Measurements from ENCODE around the gene USP15.

Gene USP15

GRCh38 chr12:62401631-62402030 lies 141.4 kb downstream of the USP15 start:
- no peak overlapping the region for H2AFZ ChIP-seq
- no peaks in the 10 kb centered on the region for H3K9me3 ChIP-seq (ENCODE audit: control insufficient read depth, low read length)
- no peak overlapping the region for H3K4me2 ChIP-seq (ENCODE audit: low read length)
- no peak overlapping the region for H3K4me3 ChIP-seq (ENCODE audit: low read depth, low read length)
- no peak overlapping the region for H3K27ac ChIP-seq
- H3K4me1 ChIP-seq: peaks cover 6% of the 10 kb centered on the region
- H3K9ac ChIP-seq: no peak overlapping the region
- no peaks in the 10 kb centered on the region for H3K27me3 ChIP-seq (ENCODE audit: control insufficient read depth, insufficient read depth, low read length)
- no peak for TF ChIP-seq CTCF (IDR thresholded peaks at IDR 0.05)
- H3K79me2 ChIP-seq: no peaks in the 10 kb centered on the region
- H3K36me3 ChIP-seq (ENCODE audit: control insufficient read depth, insufficient read depth, low read length): no peaks in the 10 kb centered on the region

GRCh38 chr12:62403031-62403430 lies 142.8 kb downstream of the USP15 start:
- Histone ChIP-seq H3K9me3 (ENCODE audit: control insufficient read depth, low read length) (no peaks in the 10 kb centered on the region), H3K79me2 (no peaks in the 10 kb centered on the region), H2AFZ (no peak overlapping the region), H3K27me3 (ENCODE audit: control insufficient read depth, insufficient read depth, low read length) (no peaks in the 10 kb centered on the region), H3K36me3 (ENCODE audit: control insufficient read depth, insufficient read depth, low read length) (no peaks in the 10 kb centered on the region), H3K4me2 (ENCODE audit: low read length) (no peak overlapping the region), H3K4me3 (ENCODE audit: low read depth, low read length) (no peak overlapping the region), H3K4me1 (peaks cover 3% of the 10 kb centered on the region), H3K9ac (no peak overlapping the region), H3K27ac (no peak overlapping the region)
- no peak for TF ChIP-seq CTCF (IDR thresholded peaks at IDR 0.05)

- no peaks in the 10 kb centered on the region for H3K9me3 ChIP-seq (ENCODE audit: control insufficient read depth, low read length)
Observed at GRCh38 chr12:62407587-62407986, 147.4 kb downstream of the USP15 start.

GRCh38 chr12:62409068-62409467 lies 148.9 kb downstream of the USP15 start:
- Histone ChIP-seq H3K27me3 (ENCODE audit: control insufficient read depth, insufficient read depth, low read length) (no peaks in the 10 kb centered on the region), H3K4me3 (ENCODE audit: low read depth, low read length) (no peak overlapping the region), H3K9me3 (ENCODE audit: control insufficient read depth, low read length) (no peaks in the 10 kb centered on the region), H2AFZ (no peak overlapping the region), H3K4me1 (no peaks in the 10 kb centered on the region), H3K27ac (no peak overlapping the region), H3K36me3 (ENCODE audit: control insufficient read depth, insufficient read depth, low read length) (no peaks in the 10 kb centered on the region), H3K9ac (no peak overlapping the region), H3K4me2 (ENCODE audit: low read length) (no peak overlapping the region), H3K79me2 (no peaks in the 10 kb centered on the region)
- no peak for TF ChIP-seq CTCF (IDR thresholded peaks at IDR 0.05)

More at GRCh38 chr12:62407587-62407986, 147.4 kb downstream of the USP15 start:
- H3K27me3 ChIP-seq (ENCODE audit: control insufficient read depth, insufficient read depth, low read length): no peaks in the 10 kb centered on the region
- no peak overlapping the region for H3K27ac ChIP-seq
- H3K4me1 ChIP-seq: no peaks in the 10 kb centered on the region
- H3K4me2 ChIP-seq (ENCODE audit: low read length): no peak overlapping the region
- TF ChIP-seq CTCF (IDR thresholded peaks at IDR 0.05): no peak
- no peak overlapping the region for H3K4me3 ChIP-seq (ENCODE audit: low read depth, low read length)
- no peak overlapping the region for H2AFZ ChIP-seq
- no peaks in the 10 kb centered on the region for H3K36me3 ChIP-seq (ENCODE audit: control insufficient read depth, insufficient read depth, low read length)
- no peak overlapping the region for H3K9ac ChIP-seq
- H3K79me2 ChIP-seq: no peaks in the 10 kb centered on the region

GRCh38 chr12:62414180-62414579 lies 154.0 kb downstream of the USP15 start:
- no peaks in the 10 kb centered on the region for H3K9me3 ChIP-seq (ENCODE audit: control insufficient read depth, low read length)
- no peaks in the 10 kb centered on the region for H3K4me1 ChIP-seq
- no peak overlapping the region for H3K27ac ChIP-seq
- no peak for TF ChIP-seq CTCF (IDR thresholded peaks at IDR 0.05)
- H3K36me3 ChIP-seq (ENCODE audit: control insufficient read depth, insufficient read depth, low read length): no peaks in the 10 kb centered on the region
- H2AFZ ChIP-seq: no peak overlapping the region
- H3K4me2 ChIP-seq (ENCODE audit: low read length): no peak overlapping the region
- H3K79me2 ChIP-seq: no peaks in the 10 kb centered on the region
- H3K27me3 ChIP-seq (ENCODE audit: control insufficient read depth, insufficient read depth, low read length): no peaks in the 10 kb centered on the region
- no peak overlapping the region for H3K9ac ChIP-seq
- H3K4me3 ChIP-seq (ENCODE audit: low read depth, low read length): no peak overlapping the region

Data from parathyroid adenoma (tissue), 2 donors.